Ishikawa (cell line): Measurements from ENCODE around the gene ADAMTS20.

Experiments used
- CEBPB ChIP-seq: IDR thresholded peaks from 2 replicates; pipeline ENCODE4 v1.6.1; 2012
- CREB1 ChIP-seq: IDR thresholded peaks from 2 replicates; pipeline ENCODE4 v1.6.1; 2012; ENCODE audit warnings: low read depth
- EGR1 ChIP-seq: IDR thresholded peaks from 2 replicates; pipeline ENCODE4 v1.6.1; 2012
- EP300 ChIP-seq: IDR thresholded peaks from 2 replicates; pipeline ENCODE4 v1.6.1; 2012; ENCODE audit warnings: borderline replicate concordance
- FOXM1 ChIP-seq: IDR thresholded peaks from 2 replicates; pipeline ENCODE4 v1.6.1; 2012; ENCODE audit warnings: low read depth, borderline replicate concordance
- MAX ChIP-seq: IDR thresholded peaks from 2 replicates; pipeline ENCODE4 v1.6.1; 2012
- NFIC ChIP-seq: IDR thresholded peaks from 2 replicates; pipeline ENCODE4 v1.6.1; 2012
- RAD21 ChIP-seq: IDR thresholded peaks from 2 replicates; pipeline ENCODE4 v1.6.1; 2012; ENCODE audit warnings: low read depth
- REST ChIP-seq: IDR thresholded peaks from 2 replicates; pipeline ENCODE4 v1.6.1; 2012; ENCODE audit warnings: low read depth, mild to moderate bottlenecking
- TAF1 ChIP-seq: IDR thresholded peaks from 2 replicates; pipeline ENCODE4 v1.6.1; 2012; ENCODE audit warnings: low read depth, mild to moderate bottlenecking
- TCF12 ChIP-seq: IDR thresholded peaks from 2 replicates; pipeline ENCODE4 v1.6.1; 2012; ENCODE audit warnings: low read depth
- TEAD4 ChIP-seq: IDR thresholded peaks from 2 replicates; pipeline ENCODE4 v1.6.1; 2012
- YY1 ChIP-seq: IDR thresholded peaks from 2 replicates; pipeline ENCODE4 v1.6.1; 2012; ENCODE audit warnings: low read depth
- ZBTB7A ChIP-seq: IDR thresholded peaks from 2 replicates; pipeline ENCODE4 v1.6.1; 2012; ENCODE audit warnings: low read depth
- TF ChIP-seq, protein P1 (sequence below): IDR thresholded peaks from 2 replicates; pipeline ENCODE4 v1.6.1; 2012

The ADAMTS20 gene

DNA sequence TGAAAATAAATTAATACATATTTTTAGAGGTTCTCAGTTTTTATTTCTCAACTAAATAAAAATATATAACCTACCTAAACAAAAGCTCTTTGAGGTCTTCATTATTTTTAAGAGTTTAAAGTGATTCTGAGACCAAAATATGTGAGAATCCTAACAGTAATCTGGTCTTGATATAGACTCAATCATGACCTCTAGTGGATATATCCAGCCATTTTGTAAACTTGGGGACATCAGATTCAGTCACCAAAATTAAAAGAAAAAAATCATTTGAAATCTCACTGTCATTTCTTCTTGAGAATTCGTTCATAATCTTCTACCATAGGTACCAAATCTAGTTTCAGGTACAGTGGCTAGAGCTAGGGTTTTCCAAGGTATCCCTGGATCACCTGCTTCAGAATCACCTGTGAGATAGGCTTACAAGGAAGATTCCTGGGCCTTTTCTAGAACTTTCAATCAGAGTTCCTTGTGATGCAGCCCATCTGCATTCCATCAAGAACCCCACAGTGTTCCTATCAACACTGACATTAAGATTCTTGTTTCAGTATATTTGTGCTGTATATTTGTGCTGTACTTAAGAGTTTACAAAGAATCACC lies 214.9 kb downstream of the ADAMTS20 start:
- TF ChIP-seq YY1, result no peak
- peak; percentile 57 for TF ChIP-seq RAD21

GRCh38 chr12:43333644-43334043 lies 218.4 kb downstream of the ADAMTS20 start:
- TF ChIP-seq TEAD4 (no peak), TCF12 (no peak), TAF1 (no peak), EP300 (no peak), CREB1 (no peak)

DNA sequence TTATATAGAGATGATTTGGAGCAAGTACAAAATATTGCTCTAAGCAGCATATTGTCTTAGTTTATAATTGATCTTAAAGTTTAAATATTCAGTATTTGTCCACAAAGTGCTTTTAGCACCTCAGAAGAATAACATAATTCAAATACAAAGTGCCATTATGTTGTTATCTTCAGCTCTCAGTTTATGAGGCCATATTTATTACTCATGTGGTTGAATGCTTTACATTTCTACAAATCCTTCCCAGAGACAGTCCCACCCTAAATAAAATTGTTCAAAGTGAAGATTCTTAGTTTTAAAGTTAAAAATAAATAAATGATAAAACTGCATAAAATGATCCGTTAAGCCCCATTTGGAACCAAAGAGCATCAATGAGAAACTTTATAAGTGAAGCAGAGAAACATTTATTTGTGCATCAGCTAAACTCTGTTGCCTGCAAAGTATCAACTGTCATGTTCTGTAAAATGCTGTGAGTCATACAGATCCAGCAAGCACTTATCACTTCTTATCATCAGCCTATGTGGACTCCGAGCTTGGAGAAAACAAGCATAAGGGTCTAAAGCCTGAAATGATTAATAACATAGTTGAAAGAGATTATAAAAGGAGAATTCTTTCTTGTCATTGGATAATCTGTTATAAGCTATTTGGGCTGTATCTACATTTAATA lies 218.9 kb downstream of the ADAMTS20 start:
- TF ChIP-seq MAX, result no peak

DNA sequence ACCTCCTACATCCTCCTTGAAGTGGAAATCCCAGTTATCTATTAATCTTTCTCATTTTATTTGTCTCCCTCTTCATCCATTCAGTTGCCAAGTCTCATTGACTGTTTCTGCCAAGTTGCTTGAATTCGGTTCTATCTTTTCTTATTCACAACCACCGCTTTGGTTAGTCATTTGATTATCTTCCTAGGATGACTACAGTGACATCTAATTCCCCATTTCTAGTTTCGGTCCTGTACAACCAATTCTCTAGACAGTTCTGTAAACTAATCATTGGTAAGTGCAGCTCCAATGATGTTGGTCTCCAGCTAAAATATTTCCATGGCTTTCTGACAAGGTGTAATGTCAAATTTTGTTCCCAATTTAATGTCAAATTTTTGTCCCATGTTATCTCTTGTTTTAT lies 220.1 kb downstream of the ADAMTS20 start:
- TF ChIP-seq CREB1 (no peak), MAX (no peak), TEAD4 (no peak), EP300 (no peak), NFIC (no peak), TAF1 (no peak), EGR1 (no peak)
- TF ChIP-seq, protein P1, sequence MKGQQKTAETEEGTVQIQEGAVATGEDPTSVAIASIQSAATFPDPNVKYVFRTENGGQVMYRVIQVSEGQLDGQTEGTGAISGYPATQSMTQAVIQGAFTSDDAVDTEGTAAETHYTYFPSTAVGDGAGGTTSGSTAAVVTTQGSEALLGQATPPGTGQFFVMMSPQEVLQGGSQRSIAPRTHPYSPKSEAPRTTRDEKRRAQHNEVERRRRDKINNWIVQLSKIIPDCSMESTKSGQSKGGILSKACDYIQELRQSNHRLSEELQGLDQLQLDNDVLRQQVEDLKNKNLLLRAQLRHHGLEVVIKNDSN, result no peak

DNA sequence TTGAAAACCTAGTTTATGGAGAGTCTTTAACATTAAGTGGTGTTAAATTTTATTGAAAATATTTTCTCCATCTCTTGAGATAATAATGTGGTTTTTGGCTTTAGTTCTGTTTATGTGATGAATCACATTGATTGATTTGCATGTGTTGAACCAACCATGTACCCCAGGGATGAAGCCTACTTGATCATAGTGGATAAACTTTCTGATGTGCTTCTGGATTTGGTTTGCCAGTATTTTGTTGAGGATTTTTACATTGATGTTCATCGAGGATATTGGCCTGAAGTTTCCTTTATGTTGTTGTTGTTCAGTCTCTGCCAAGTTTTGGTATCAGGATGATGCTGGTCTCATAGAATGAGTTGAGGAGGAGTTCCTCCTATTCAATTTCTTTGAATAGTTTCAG lies 222.6 kb downstream of the ADAMTS20 start:
- no peak for TF ChIP-seq CREB1
- TF ChIP-seq MAX, result no peak
- TF ChIP-seq TCF12, result no peak
- no peak for TF ChIP-seq REST
- TF ChIP-seq YY1, result no peak
- TF ChIP-seq RAD21, result no peak
- TF ChIP-seq CEBPB, result no peak
- TF ChIP-seq TEAD4, result no peak
- TF ChIP-seq EP300, result no peak
- TF ChIP-seq TAF1, result no peak
- no peak for TF ChIP-seq ZBTB7A
- TF ChIP-seq NFIC, result no peak
- no peak for TF ChIP-seq EGR1

GRCh38 chr12:43325786-43326185 lies 226.2 kb downstream of the ADAMTS20 start:
- TF ChIP-seq NFIC (no peak), EP300 (no peak), EGR1 (no peak), REST (no peak), ZBTB7A (no peak), FOXM1 (no peak), CEBPB (no peak)

DNA sequence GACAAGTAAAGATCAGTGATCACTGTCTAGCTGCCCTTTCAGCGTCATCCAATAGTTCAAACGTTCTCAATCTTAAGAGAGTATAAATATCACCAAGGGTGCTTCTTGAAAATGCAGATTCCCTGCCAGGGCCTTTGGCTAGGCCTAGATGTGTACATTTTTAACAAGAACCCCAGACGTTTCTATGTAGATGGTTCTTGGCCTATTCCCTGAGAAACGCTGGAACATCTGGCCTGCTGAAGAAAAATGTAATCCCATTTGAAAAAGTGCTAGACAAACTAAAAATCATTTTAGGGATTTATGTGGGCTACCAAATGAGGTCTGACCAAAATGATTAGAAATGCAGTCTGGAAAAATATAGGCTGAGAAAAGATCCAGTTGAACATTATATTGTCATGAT lies 231.7 kb downstream of the ADAMTS20 start:
- TF ChIP-seq ZBTB7A (no peak), TCF12 (no peak), FOXM1 (no peak), TAF1 (no peak), YY1 (no peak), REST (no peak), EGR1 (no peak), CEBPB (no peak), EP300 (no peak), CREB1 (no peak), NFIC (no peak), RAD21 (no peak), MAX (no peak), TEAD4 (no peak)
- TF ChIP-seq, protein P1, result no peak
